ENCODE data around the gene PILRA. TPM values are rescaled to one million over a fixed set of nuclear protein-coding genes. Genes with fewer than 3 reads are reported as not detected.

The PILRA gene
- total and polyA plus RNA-seq, 8 donors, result 0.88 to 7.6 (median 3.7) TPM

GRCh38 chr7:100397315-100398081 is 24.2 kb downstream of the PILRA start:
- 71 to 73% methylated on average over 10 to 13 of the region's 13 CpGs for WGBS, 2 donors
- FAIRE-seq, result no peak

GRCh38 chr7:100398239-100398638 is 25.0 kb downstream of the PILRA start:
- no peaks in the 10 kb centered on the region for H3K27me3 ChIP-seq
- intact Hi-C loops (cut with DNase I), result no loop called here
- 58 to 62% methylated on average over 2 of the region's 2 CpGs for WGBS, 2 donors
- H3K27ac ChIP-seq, result no peak overlapping the region
- no peak overlapping the region for H3K4me3 ChIP-seq
- no peaks in the 10 kb centered on the region for H3K9me3 ChIP-seq
- ATAC-seq (no peak), FAIRE-seq (no peak), DNase-seq (no peak)
- no peak for TF ChIP-seq CTCF (IDR thresholded peaks at IDR 0.05)
- H3K4me1 ChIP-seq, result no peaks in the 10 kb centered on the region
- no peaks in the 10 kb centered on the region for H3K36me3 ChIP-seq

More at GRCh38 chr7:100397315-100398081, 24.2 kb downstream of the PILRA start:
- Histone ChIP-seq H3K27me3 (no peaks in the 10 kb centered on the region), H3K36me3 (no peaks in the 10 kb centered on the region), H3K27ac (no peak overlapping the region), H3K4me3 (no peak overlapping the region), H3K4me1 (no peaks in the 10 kb centered on the region), H3K9me3 (no peaks in the 10 kb centered on the region)
- no peak for TF ChIP-seq CTCF (IDR thresholded peaks at IDR 0.05)
- DNase-seq (no peak), ATAC-seq (no peak)
- intact Hi-C loops (cut with DNase I), result no loop called here

GRCh38 chr7:100400041-100400440 is 26.8 kb downstream of the PILRA start:
- TF ChIP-seq CTCF (IDR thresholded peaks at IDR 0.05), result no peak
- no peak overlapping the region for H3K4me3 ChIP-seq
- H3K27ac ChIP-seq, result no peak overlapping the region
- intact Hi-C loops (cut with DNase I), result no loop called here
- no peaks in the 10 kb centered on the region for H3K4me1 ChIP-seq
- whole genome bisulfite sequencing, 2 donors, result 97 to 98% methylated on average over 3 of the region's 3 CpGs
- FAIRE-seq, result no peak
- no peaks in the 10 kb centered on the region for H3K9me3 ChIP-seq
- H3K36me3 ChIP-seq, result no peaks in the 10 kb centered on the region
- no peak for DNase-seq
- H3K27me3 ChIP-seq, result no peaks in the 10 kb centered on the region
- ATAC-seq, result no peak

GRCh38 chr7:100400656-100401055 is 27.4 kb downstream of the PILRA start:
- Histone ChIP-seq H3K9me3 (no peaks in the 10 kb centered on the region), H3K4me1 (no peaks in the 10 kb centered on the region), H3K36me3 (no peaks in the 10 kb centered on the region), H3K4me3 (no peak overlapping the region), H3K27ac (no peak overlapping the region), H3K27me3 (no peaks in the 10 kb centered on the region)
- FAIRE-seq, result no peak
- intact Hi-C loops (cut with DNase I), result no loop called here
- no peak for TF ChIP-seq CTCF (IDR thresholded peaks at IDR 0.05)
- no peak for DNase-seq
- WGBS, 2 donors, result 85 to 89% methylated on average over 11 of the region's 11 CpGs
- ATAC-seq, result no peak

- Histone ChIP-seq H3K36me3 (no peaks in the 10 kb centered on the region), H3K9me3 (no peaks in the 10 kb centered on the region), H3K27me3 (no peaks in the 10 kb centered on the region), H3K4me3 (no peak overlapping the region), H3K27ac (no peak overlapping the region), H3K4me1 (no peaks in the 10 kb centered on the region)
- 83% methylated on average over 5 of the region's 5 CpGs for WGBS, 2 donors
- FAIRE-seq (no peak), DNase-seq (no peak), ATAC-seq (no peak)
- TF ChIP-seq CTCF (IDR thresholded peaks at IDR 0.05), result no peak
- intact Hi-C loops (cut with DNase I), result no loop called here
Observed at GRCh38 chr7:100401811-100402210, 28.5 kb downstream of the PILRA start.

All from pancreas (tissue), 10 donors.